GM10847 (cell line): ENCODE measurements around the gene GYG1.

ENCODE experiments used
- POLR2A ChIP-seq: IDR thresholded peaks from 2 replicates; pipeline ENCODE4 v1.6.1; 2011; ENCODE audit not compliant: insufficient read length; ENCODE audit errors: extremely low read depth

Gene GYG1

GRCh38 chr3:149031096-149031495 lies 39.8 kb downstream of the GYG1 start:
- no peak for TF ChIP-seq POLR2A

GRCh38 chr3:149037684-149038083 lies 46.3 kb downstream of the GYG1 start:
- no peak for TF ChIP-seq POLR2A

GRCh38 chr3:149038322-149038721 lies 47.0 kb downstream of the GYG1 start:
- TF ChIP-seq POLR2A: no peak

- no peak for TF ChIP-seq POLR2A
These were observed 51.5 kb downstream of the GYG1 start for GRCh38 chr3:149042789-149043386.

GRCh38 chr3:149044339-149045083 lies 53.2 kb downstream of the GYG1 start:
- TF ChIP-seq POLR2A: no peak

- no peak for TF ChIP-seq POLR2A
These were observed 64.2 kb downstream of the GYG1 start for GRCh38 chr3:149055575-149055974.

- no peak for TF ChIP-seq POLR2A
These were observed 66.9 kb downstream of the GYG1 start for GRCh38 chr3:149058198-149058597.

- no peak for TF ChIP-seq POLR2A
These were observed 67.3 kb downstream of the GYG1 start for GRCh38 chr3:149058602-149059001.

- no peak for TF ChIP-seq POLR2A
These were observed 70.4 kb downstream of the GYG1 start for GRCh38 chr3:149061776-149062175.

- TF ChIP-seq POLR2A: no peak
These were observed 76.5 kb downstream of the GYG1 start for GRCh38 chr3:149067883-149068282.
